ENCODE data around the gene LTBP1.

DNA sequence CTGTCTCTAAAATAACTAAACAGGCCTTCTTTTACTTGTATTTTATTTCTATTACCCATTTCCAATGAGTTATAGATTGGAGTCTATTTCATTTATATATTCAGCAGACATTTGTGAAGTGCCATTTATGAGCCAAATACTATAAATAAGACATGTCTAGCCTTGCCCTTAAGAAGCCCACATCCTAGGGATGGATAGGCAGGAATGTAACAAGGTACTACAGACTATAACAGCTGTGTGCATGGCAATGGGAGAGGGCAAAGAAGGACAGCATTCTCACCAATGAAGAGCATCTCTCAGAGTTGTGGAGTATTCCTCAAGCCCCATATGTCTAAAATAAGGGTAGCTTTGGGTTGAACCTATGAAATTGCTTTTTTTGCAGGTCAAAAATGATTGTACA is 367.8 kb downstream of the LTBP1 start:
- TF ChIP-seq, protein P1, sequence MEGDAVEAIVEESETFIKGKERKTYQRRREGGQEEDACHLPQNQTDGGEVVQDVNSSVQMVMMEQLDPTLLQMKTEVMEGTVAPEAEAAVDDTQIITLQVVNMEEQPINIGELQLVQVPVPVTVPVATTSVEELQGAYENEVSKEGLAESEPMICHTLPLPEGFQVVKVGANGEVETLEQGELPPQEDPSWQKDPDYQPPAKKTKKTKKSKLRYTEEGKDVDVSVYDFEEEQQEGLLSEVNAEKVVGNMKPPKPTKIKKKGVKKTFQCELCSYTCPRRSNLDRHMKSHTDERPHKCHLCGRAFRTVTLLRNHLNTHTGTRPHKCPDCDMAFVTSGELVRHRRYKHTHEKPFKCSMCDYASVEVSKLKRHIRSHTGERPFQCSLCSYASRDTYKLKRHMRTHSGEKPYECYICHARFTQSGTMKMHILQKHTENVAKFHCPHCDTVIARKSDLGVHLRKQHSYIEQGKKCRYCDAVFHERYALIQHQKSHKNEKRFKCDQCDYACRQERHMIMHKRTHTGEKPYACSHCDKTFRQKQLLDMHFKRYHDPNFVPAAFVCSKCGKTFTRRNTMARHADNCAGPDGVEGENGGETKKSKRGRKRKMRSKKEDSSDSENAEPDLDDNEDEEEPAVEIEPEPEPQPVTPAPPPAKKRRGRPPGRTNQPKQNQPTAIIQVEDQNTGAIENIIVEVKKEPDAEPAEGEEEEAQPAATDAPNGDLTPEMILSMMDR (IDR thresholded peaks at IDR 0.05): no peak
- no peak for TF ChIP-seq POLR2A (IDR thresholded peaks at IDR 0.05)
